GM12878 (cell line): ENCODE data around the gene SMIM20. TPM values are rescaled to one million over a fixed set of nuclear protein-coding genes. Genes with fewer than 3 reads are reported as not detected.

ENCODE experiments used
- ATAC-seq: fragments of 200-7000 bp; cut with Tn5 transposase; 3 replicates; pipeline ENCODE4 v1.9.1; 2020; ENCODE audit warnings: mild to moderate bottlenecking, moderate library complexity
- BruUV-seq: library from RNA; stranded (reverse); fragments of 400-500 nt; replicated peaks from 2 replicates; lab custom pipeline; 2021; lab: Mats Ljungman, UMichigan
- CTCF ChIA-PET: fragments of 300-600 bp; sonication (Branson Sonifier 250); formaldehyde crosslinking; extraction: SDS; loops from one replicate; lab custom pipeline; 2021; ENCODE audit warnings: inconsistent platforms; lab: Yijun Ruan, JAX
- POLR2A ChIA-PET: fragments of 350-600 bp; formaldehyde crosslinking; extraction: SDS; loops from one replicate; lab custom pipeline; 2021; ENCODE audit warnings: inconsistent platforms; lab: Charles Lee
- RAD21 ChIA-PET: fragments of 300-600 bp; sonication (Branson Sonifier 250); formaldehyde crosslinking; loops from one replicate; lab custom pipeline; 2023; ENCODE audit warnings: antibody characterized with exemption; ENCODE audit not compliant: unreplicated experiment; lab: Charles Lee
- SMC1A ChIA-PET: fragments of 300-600 bp; sonication (Branson Sonifier 250); formaldehyde crosslinking; loops from one replicate; lab custom pipeline; 2023; ENCODE audit not compliant: unreplicated experiment, uncharacterized antibody; lab: Charles Lee
- DNase-seq: peaks from one replicate; pipeline ENCODE4 v3.0.0-alpha.2; 2011; ENCODE audit warnings: low read depth, low spot score
- FAIRE-seq: peaks from 3 replicates; lab custom pipeline; 2011; peaks lifted over from hg19 to GRCh38; lab: Jason Lieb, UNC
- H2AFZ ChIP-seq: 2 replicates; pipeline ENCODE4 v1.6.0; 2011; ENCODE audit warnings: low read depth, low read length, control low read depth; ENCODE audit not compliant: control insufficient read depth
- H3K27ac ChIP-seq: 2 replicates; pipeline ENCODE4 v1.5.1; 2011; ENCODE audit warnings: control low read depth; ENCODE audit not compliant: control insufficient read depth, insufficient read depth
- H3K27me3 ChIP-seq, 2 experiments: replicated peaks in 1 of 2; 2 replicates each; pipeline versions ENCODE4 v1.6.0 to v1.6.1; 2011; ENCODE audit warnings: low read length in 1 of 2; ENCODE audit not compliant: control insufficient read depth in 2 of 2, insufficient read depth in 2 of 2
- H3K36me3 ChIP-seq, 2 experiments: 2 replicates each; pipeline ENCODE4 v1.5.1; 2011; ENCODE audit warnings: low read length in 1 of 2; ENCODE audit not compliant: control insufficient read depth in 2 of 2, insufficient read depth in 2 of 2
- H3K4me1 ChIP-seq: 2 replicates; pipeline ENCODE4 v1.6.1; 2011; ENCODE audit warnings: mild to moderate bottlenecking, low read length, moderate library complexity, mixed read lengths; ENCODE audit not compliant: control insufficient read depth, insufficient read depth
- H3K4me2 ChIP-seq: 2 replicates; pipeline ENCODE4 v1.6.0; 2011; ENCODE audit warnings: control low read depth; ENCODE audit not compliant: control insufficient read depth, insufficient read depth
- H3K4me3 ChIP-seq: fragments of 200-600 bp; sonication (generic); 2 replicates; pipeline ENCODE4 v1.5.1; 2016
- H3K79me2 ChIP-seq: 2 replicates; pipeline ENCODE4 v1.6.0; 2011; ENCODE audit warnings: low read length; ENCODE audit not compliant: control insufficient read depth, insufficient read depth
- H3K9ac ChIP-seq: 2 replicates; pipeline ENCODE4 v1.8.0; 2011; ENCODE audit warnings: low read length, control low read depth, mixed read lengths; ENCODE audit not compliant: control insufficient read depth, insufficient read depth
- H3K9me3 ChIP-seq: replicated peaks from 3 replicates; pipeline ENCODE4 v1.5.1; 2011; ENCODE audit warnings: mild to moderate bottlenecking, low read length; ENCODE audit not compliant: control insufficient read depth, insufficient read depth
- H4K20me1 ChIP-seq: 2 replicates; pipeline ENCODE4 v1.6.0; 2011; ENCODE audit not compliant: control insufficient read depth, insufficient read depth
- EED ChIP-seq: sonication (generic); IDR thresholded peaks from 2 replicates; pipeline ENCODE4 v1.6.1; 2016; ENCODE audit warnings: antibody characterized with exemption, low read depth
- IKZF2 ChIP-seq, 2 experiments: fragments of 450-650 bp; IDR thresholded peaks; 2 replicates each; pipeline ENCODE4 v1.6.1; 2017; ENCODE audit warnings: mild to moderate bottlenecking in 2 of 2, moderate library complexity in 2 of 2
- MYB ChIP-seq: fragments of 150-350 bp; IDR thresholded peaks from 2 replicates; pipeline ENCODE4 v1.6.1; 2014; ENCODE audit warnings: mild to moderate bottlenecking, low read depth, low read length, borderline replicate concordance
- NFYB ChIP-seq: IDR thresholded peaks from 2 replicates; pipeline ENCODE4 v1.6.1; 2011; ENCODE audit warnings: low read depth, mild to moderate bottlenecking, low read length, improper control_type of control experiment, moderate library complexity; ENCODE audit not compliant: insufficient read depth
- REST ChIP-seq: IDR thresholded peaks from 2 replicates; pipeline ENCODE4 v1.6.1; 2012; ENCODE audit warnings: mild to moderate bottlenecking, low read depth, low read length
- SKIL ChIP-seq: fragments of 450-650 bp; IDR thresholded peaks from 2 replicates; pipeline ENCODE4 v1.6.1; 2017; ENCODE audit warnings: mild to moderate bottlenecking, low read depth, inconsistent platforms; ENCODE audit not compliant: poor library complexity, severe bottlenecking
- SP1 ChIP-seq: IDR thresholded peaks from one replicate; pipeline ENCODE4 v1.6.1; 2011; ENCODE audit warnings: low read depth, low read length
- SPI1 ChIP-seq: IDR thresholded peaks from 2 replicates; pipeline ENCODE4 v1.6.1; 2011; ENCODE audit warnings: low read depth, mild to moderate bottlenecking, low read length, moderate library complexity, borderline replicate concordance; ENCODE audit not compliant: insufficient read depth
- WGBS: methylation state at CpG from one replicate; pipeline ENCODE4 v1.1.6; 2016; ENCODE audit warnings: low lambda C conversion rate; ENCODE audit not compliant: insufficient replicate concordance, insufficient coverage; ENCODE audit errors: missing lambda C conversion rate; 5-methylcytosine and 5-hydroxymethylcytosine counted together
- in situ Hi-C: fragments of 300-500 bp; cut with MboI; formaldehyde crosslinking; loops from 9 replicates; pipeline ENCODE4 v1.14.3; 2018; ENCODE audit warnings: mixed read lengths
- intact Hi-C: fragments of 100-400 bp; cut with micrococcal nuclease; formaldehyde crosslinking; loops from one replicate; pipeline ENCODE4 v1.14.2; 2022; ENCODE audit not compliant: unreplicated experiment
- polyA plus RNA-seq, 11 experiments: library from polyadenylated mRNA; depleted of rRNA in 4 of 11; unstranded in 6 of 11; stranded (reverse) in 5 of 11; fragments of >200 nt; fragmentation: Nextera tagmentation in 4 of 11; fragmentation: Illumina TruSeq in 1 of 11; extraction: Ambion mirVana in 4 of 11; extraction: Trizol in 1 of 11; gene quantifications; 1 replicate in 1 of 11; 2 replicates in 10 of 11; pipeline versions ENCODE4 v1.2.1 to v1.2.3, GENCODE V29; 2011 to 2016; ENCODE audit warnings: inconsistent platforms in 2 of 11, missing spikeins in 2 of 11, low read depth in 1 of 11
- total RNA-seq, 4 experiments: library from RNA; depleted of rRNA in 3 of 4; stranded (reverse); fragments of >200 nt in 3 of 4; fragmentation: Illumina TruSeq in 1 of 4; extraction: Trizol in 1 of 4; gene quantifications; 2 replicates each; pipeline versions ENCODE4 v1.2.1 to v1.2.3, GENCODE V29; 2013 to 2021
- TF ChIP-seq, protein P1 (sequence below): fragments of 450-650 bp; formaldehyde crosslinking; IDR thresholded peaks from 2 replicates; pipeline ENCODE4 v1.5.0; 2022; ENCODE audit warnings: mild to moderate bottlenecking, missing genetic modification characterization

Gene SMIM20
- total and polyA plus RNA-seq, 10 of the 15 experiments (the other 5 are each of a cell fraction or from before 2014, with no cell fraction given) = 17.3 to 38.0 (median 28.8) TPM

- TF ChIP-seq REST (no peak), SPI1 (peak; percentile 58; the same call in 1 of the 2 replicates), MYB (no peak)
Measured at GRCh38 chr4:25881193-25881592, 32.8 kb upstream of the SMIM20 start (continued).

GRCh38 chr4:25882226-25882625 lies 31.8 kb upstream of the SMIM20 start:
- 88% methylated on average over 4 of the region's 4 CpGs for WGBS
- POLR2A ChIA-PET = no interaction called here
- TF ChIP-seq IKZF2 (IDR thresholded peaks at IDR 0.05) (no peak), SP1 (no peak), NFYB (no peak), SKIL (no peak), EED (no peak)
- TF ChIP-seq, protein P1, sequence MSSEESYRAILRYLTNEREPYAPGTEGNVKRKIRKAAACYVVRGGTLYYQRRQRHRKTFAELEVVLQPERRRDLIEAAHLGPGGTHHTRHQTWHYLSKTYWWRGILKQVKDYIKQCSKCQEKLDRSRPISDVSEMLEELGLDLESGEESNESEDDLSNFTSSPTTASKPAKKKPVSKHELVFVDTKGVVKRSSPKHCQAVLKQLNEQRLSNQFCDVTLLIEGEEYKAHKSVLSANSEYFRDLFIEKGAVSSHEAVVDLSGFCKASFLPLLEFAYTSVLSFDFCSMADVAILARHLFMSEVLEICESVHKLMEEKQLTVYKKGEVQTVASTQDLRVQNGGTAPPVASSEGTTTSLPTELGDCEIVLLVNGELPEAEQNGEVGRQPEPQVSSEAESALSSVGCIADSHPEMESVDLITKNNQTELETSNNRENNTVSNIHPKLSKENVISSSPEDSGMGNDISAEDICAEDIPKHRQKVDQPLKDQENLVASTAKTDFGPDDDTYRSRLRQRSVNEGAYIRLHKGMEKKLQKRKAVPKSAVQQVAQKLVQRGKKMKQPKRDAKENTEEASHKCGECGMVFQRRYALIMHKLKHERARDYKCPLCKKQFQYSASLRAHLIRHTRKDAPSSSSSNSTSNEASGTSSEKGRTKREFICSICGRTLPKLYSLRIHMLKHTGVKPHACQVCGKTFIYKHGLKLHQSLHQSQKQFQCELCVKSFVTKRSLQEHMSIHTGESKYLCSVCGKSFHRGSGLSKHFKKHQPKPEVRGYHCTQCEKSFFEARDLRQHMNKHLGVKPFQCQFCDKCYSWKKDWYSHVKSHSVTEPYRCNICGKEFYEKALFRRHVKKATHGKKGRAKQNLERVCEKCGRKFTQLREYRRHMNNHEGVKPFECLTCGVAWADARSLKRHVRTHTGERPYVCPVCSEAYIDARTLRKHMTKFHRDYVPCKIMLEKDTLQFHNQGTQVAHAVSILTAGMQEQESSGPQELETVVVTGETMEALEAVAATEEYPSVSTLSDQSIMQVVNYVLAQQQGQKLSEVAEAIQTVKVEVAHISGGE (CRISPR knock-in tag) = no peak

More at GRCh38 chr4:25882226-25882625, 31.8 kb upstream of the SMIM20 start:
- peaks cover 46% of the 10 kb centered on the region for H3K4me1 ChIP-seq
- no peaks in the 10 kb centered on the region; the same call in 2 of the 3 replicates for H3K9me3 ChIP-seq
- no peak for FAIRE-seq
- no peak overlapping the region for H2AFZ ChIP-seq
- no peak for DNase-seq
- no peak overlapping the region for H3K27ac ChIP-seq
- H3K4me2 ChIP-seq = no peak overlapping the region
- no TSS peak for BruUV-seq
- ChIA-PET CTCF (no interaction called here), RAD21 (interaction anchor here (1.3 to 1.9 kb wide), 2 partner anchors 22 to 25 kb away, joined by 4 to 5 read pairs; no protein-coding TSS in a partner anchor), SMC1A (interaction anchor here (1.6 kb wide), 1 partner anchor 25 kb away, joined by 3 read pairs; no protein-coding TSS in a partner anchor)
- H3K4me3 ChIP-seq = no peak overlapping the region
- in situ Hi-C loops (no loop called here), intact Hi-C loops (no loop called here)
- H3K27me3 ChIP-seq = no peaks in the 10 kb centered on the region
- no peaks in the 10 kb centered on the region for H3K36me3 ChIP-seq
- H4K20me1 ChIP-seq = no peaks in the 10 kb centered on the region
- no peak for ATAC-seq
- H3K9ac ChIP-seq = no peak overlapping the region
- H3K79me2 ChIP-seq = no peaks in the 10 kb centered on the region
